Mesothelial cell of epicardium (in vitro differentiated cells): ENCODE data around the gene ZNF618. TPM values are rescaled to one million over a fixed set of nuclear protein-coding genes. Genes with fewer than 3 reads are reported as not detected.

ENCODE experiments used
- DNase-seq, 2 experiments: peaks; one replicate each; pipeline ENCODE4 v3.0.0; 2021; ENCODE audit warnings: low spot score in 2 of 2; ENCODE audit not compliant: unreplicated experiment in 2 of 2
- H3K27ac Mint-ChIP-seq: 2 replicates; pipeline ENCODE4 v1.8.0; 2021; ENCODE audit warnings: mixed read lengths
- H3K27me3 Mint-ChIP-seq: 2 replicates; pipeline ENCODE4 v1.8.0; 2021; ENCODE audit warnings: low read depth, mixed read lengths
- H3K36me3 Mint-ChIP-seq: 2 replicates; pipeline ENCODE4 v1.8.0; 2021; ENCODE audit warnings: mixed read lengths
- H3K4me1 Mint-ChIP-seq: 2 replicates; pipeline ENCODE4 v1.8.0; 2021; ENCODE audit warnings: mixed read lengths
- H3K4me3 Mint-ChIP-seq: 2 replicates; pipeline ENCODE4 v1.8.0; 2021; ENCODE audit warnings: mild to moderate bottlenecking, moderate library complexity, mixed read lengths
- H3K9me3 Mint-ChIP-seq: 2 replicates; pipeline ENCODE4 v1.8.0; 2021; ENCODE audit warnings: mixed read lengths
- CTCF ChIP-seq: fragments of 200-600 bp; sonication (generic); IDR thresholded peaks from one replicate; pipeline ENCODE4 v1.5.0; 2021; ENCODE audit warnings: antibody characterized with exemption; ENCODE audit not compliant: unreplicated experiment
- total RNA-seq: library from RNA; stranded (reverse); gene quantifications from 3 replicates; pipeline ENCODE4 v1.2.1, GENCODE V29; 2021

ZNF618 gene
- total RNA-seq, 1 donor from 2014 or later = 78.9 TPM

GRCh38 chr9:113973226-113973625, 97.1 kb downstream of the ZNF618 start:
- H3K27me3 Mint-ChIP-seq = no peaks in the 10 kb centered on the region
- peaks cover 15% of the 10 kb centered on the region for H3K9me3 Mint-ChIP-seq
- DNase-seq = no peak
- H3K27ac Mint-ChIP-seq = peak overlapping the region; percentile 91
- H3K4me3 Mint-ChIP-seq = no peak overlapping the region
- H3K36me3 Mint-ChIP-seq = peaks cover 28% of the 10 kb centered on the region
- peaks cover 14% of the 10 kb centered on the region for H3K4me1 Mint-ChIP-seq
- TF ChIP-seq CTCF = no peak

GRCh38 chr9:113973963-113974413, 97.9 kb downstream of the ZNF618 start:
- no peaks in the 10 kb centered on the region for H3K27me3 Mint-ChIP-seq
- H3K4me3 Mint-ChIP-seq = no peak overlapping the region
- H3K36me3 Mint-ChIP-seq = peaks cover 26% of the 10 kb centered on the region
- H3K27ac Mint-ChIP-seq = peak overlapping the region; percentile 81
- peaks cover 15% of the 10 kb centered on the region for H3K9me3 Mint-ChIP-seq
- peaks cover 14% of the 10 kb centered on the region for H3K4me1 Mint-ChIP-seq
- no peak for DNase-seq
- TF ChIP-seq CTCF = no peak

- TF ChIP-seq CTCF = no peak
- no peak for DNase-seq
- H3K27ac Mint-ChIP-seq = no peak overlapping the region
- no peak overlapping the region for H3K4me3 Mint-ChIP-seq
- H3K4me1 Mint-ChIP-seq = peaks cover 14% of the 10 kb centered on the region
- H3K9me3 Mint-ChIP-seq = no peaks in the 10 kb centered on the region
- no peaks in the 10 kb centered on the region for H3K36me3 Mint-ChIP-seq
- H3K27me3 Mint-ChIP-seq = no peaks in the 10 kb centered on the region
Measured at GRCh38 chr9:113976915-113977314, 100.8 kb downstream of the ZNF618 start.

- peaks cover 5% of the 10 kb centered on the region for H3K4me1 Mint-ChIP-seq
Measured at GRCh38 chr9:113978725-113979342, 102.7 kb downstream of the ZNF618 start.

GRCh38 chr9:113979343-113980127, 103.4 kb downstream of the ZNF618 start:
- TF ChIP-seq CTCF = no peak
- H3K9me3 Mint-ChIP-seq = no peaks in the 10 kb centered on the region
- H3K4me3 Mint-ChIP-seq = no peak overlapping the region
- H3K27ac Mint-ChIP-seq = no peak overlapping the region
- no peaks in the 10 kb centered on the region for H3K36me3 Mint-ChIP-seq
- no peaks in the 10 kb centered on the region for H3K4me1 Mint-ChIP-seq
- H3K27me3 Mint-ChIP-seq = no peaks in the 10 kb centered on the region
- DNase-seq = no peak

More at GRCh38 chr9:113978725-113979342, 102.7 kb downstream of the ZNF618 start:
- DNase-seq = no peak
- H3K27me3 Mint-ChIP-seq = no peaks in the 10 kb centered on the region
- H3K27ac Mint-ChIP-seq = no peak overlapping the region
- H3K36me3 Mint-ChIP-seq = no peaks in the 10 kb centered on the region
- TF ChIP-seq CTCF = no peak
- no peaks in the 10 kb centered on the region for H3K9me3 Mint-ChIP-seq
- H3K4me3 Mint-ChIP-seq = no peak overlapping the region
